ENCODE data around the gene SNW1. TPM values are rescaled to one million over a fixed set of nuclear protein-coding genes. Genes with fewer than 3 reads are reported as not detected.
"Not testable (repeated sequence)": the region's sequence is repeated elsewhere in the genome, so short reads cannot be mapped to it uniquely, and the experiment has no call there.

The SNW1 gene
- total RNA-seq, 2 donors from 2014 or later: 52.5 to 58.1 TPM

DNA sequence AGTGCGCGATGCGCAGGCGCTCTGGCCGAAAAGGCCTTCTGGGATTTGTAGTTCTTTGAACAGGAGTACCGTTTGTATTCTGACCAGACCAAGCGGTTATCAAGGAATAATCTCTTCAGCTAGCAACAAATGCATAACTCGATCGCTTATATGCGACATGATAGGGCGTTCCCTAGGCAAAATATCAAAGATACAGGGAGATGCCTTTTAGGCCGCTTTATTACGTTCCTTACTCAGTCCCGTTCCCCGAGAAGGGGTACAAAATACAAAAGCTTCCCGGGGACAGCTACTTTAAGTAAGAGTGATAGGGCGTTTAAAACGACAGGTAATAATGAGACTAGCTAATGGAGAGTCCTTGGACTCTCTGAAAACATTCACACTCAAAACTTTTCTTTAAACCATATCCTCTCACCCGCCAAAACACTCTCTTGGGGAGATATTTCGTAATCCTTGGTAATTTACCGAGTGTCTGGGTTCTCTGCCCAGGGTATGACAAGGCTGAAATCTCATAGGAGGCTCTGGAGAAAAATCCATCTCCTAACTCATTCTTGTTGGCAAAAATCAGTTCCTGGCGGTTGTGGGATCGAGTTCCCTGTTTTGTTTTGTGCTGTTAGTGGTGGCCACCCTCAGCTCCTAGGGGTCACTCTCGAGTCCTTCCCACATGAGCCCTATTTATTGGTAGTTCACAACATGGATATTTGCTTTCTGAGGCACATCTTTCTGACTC, 412 bp upstream of the SNW1 start:
- no peak for DNase-seq (ENCODE audit: low spot score)
- intact Hi-C loops (cut with DNase I): no loop called here

DNA sequence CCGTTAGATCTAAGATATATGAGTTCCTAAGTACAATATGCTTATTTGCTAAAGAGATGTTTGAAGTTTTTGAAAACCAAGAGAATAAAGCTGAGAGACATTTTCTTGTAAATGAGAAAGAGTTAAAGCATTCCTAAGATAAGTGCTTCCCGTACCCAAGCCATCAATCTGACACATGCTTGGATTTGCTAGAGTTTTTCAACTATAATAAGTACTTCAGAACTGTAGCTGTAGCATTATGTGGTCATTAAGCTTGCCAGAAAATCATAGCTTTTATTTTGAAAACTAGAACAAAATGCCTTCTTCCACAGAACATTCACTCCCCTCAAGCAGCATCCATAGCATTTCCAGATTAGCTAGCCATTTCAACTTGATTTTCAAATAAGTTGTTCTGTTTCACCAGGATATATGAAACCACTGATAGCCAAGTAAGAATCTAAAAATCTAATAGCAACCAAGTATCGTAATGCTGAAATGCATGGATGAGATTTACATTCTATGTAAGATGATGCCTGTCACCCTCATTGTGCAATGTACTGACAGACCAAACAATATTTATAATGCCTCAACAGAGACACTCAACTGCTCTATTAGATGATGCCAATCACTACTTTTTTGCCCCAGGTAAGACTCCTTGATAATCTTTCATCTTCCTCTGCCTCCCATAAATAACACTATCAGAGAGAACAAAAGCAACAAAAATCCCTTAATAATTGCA, 8.0 kb downstream of the SNW1 start:
- no peak for DNase-seq (ENCODE audit: low spot score)

DNA sequence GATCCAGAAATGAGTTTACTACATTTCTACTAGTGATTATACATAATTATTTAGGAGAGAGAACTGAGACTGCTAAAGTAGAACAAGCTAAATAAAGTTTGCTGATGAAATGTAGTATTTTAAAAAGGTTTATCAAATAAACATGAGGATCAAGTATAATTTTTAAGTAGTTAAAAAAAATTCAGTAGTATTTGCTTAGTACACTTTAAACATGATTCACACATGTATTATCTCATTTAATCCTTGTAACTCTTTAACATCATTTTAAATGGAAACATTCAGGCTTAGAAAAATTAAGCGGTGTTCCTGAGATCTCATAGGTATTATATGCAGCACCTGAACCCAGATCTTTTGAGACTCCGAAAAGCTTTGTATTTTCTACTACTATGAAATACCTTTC, 8.7 kb downstream of the SNW1 start:
- intact Hi-C loops (cut with DNase I): no loop called here

More for the DNA sequence above, 8.0 kb downstream of the SNW1 start:
- intact Hi-C loops (cut with DNase I): no loop called here

DNA sequence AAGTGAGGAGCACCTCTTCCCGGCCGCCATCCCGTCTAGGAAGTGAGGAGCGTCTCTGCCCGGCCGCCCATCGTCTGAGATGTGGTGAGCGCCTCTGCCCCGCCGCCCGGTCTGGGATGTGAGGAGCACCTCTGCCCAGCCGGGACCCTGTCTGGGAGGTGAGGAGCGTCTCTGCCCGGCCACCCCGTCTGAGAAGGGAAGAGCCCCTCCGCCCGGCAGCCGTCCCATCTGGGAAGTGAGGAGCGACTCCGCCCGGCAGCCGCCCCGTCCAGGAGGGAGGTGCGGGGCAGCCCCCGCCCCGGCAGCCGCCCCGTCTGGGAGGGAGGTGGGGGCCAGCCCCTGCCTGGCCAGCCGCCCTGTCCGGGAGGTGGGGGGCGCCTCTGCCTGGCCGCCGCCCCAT, 13.5 kb downstream of the SNW1 start:
- DNase-seq (ENCODE audit: low spot score); intact Hi-C loops (cut with DNase I): not testable (repeated sequence)

More for the DNA sequence above, 8.7 kb downstream of the SNW1 start:
- DNase-seq (ENCODE audit: low spot score): no peak

DNA sequence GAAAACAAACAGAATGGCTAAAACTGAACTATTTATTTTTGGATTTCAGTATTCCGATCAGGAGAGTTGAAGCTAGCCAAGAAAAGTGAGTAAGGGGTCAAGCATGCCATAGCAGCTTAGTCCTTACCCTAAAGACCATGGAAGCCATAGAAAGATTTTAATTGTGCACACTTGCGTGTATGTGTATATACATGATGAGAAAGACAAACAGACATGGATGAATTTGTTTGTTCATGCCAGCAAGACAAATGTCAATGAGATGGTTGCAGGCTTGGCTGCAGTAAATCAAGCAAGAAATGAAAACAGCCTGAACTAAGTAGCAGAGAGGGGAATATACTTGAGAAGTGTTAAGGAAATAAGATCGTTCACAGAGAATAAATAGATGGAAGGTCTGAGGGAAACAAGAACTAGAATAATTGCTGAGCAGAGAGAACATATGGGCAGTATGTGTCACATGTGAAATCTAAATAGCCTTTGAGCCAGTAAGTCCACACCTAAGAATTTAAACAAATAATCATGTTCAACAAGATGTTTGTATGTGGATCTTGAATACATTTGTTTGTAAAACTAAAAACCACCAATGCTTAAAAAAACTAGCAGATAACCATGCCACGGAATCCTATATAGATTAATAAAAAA, 14.8 kb downstream of the SNW1 start:
- intact Hi-C loops (cut with DNase I): no loop called here

DNA sequence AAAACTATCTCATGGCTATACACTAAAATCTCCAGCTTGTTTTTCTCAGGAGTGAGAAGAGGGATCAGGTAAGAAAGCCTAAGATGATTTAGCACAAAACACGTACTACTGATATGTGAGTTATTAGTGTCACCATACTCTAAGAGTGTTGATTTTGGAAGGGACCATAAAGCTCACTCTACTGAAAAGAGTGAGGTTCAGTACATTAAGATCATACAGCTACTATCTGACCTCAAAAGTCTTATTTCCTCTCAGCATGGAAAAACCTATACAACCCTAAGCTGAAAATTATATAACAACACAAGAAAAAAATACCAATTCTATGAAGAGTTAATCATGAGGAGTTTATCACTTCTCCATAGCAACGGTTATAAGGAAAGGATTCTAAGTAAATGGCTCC, 19.5 kb downstream of the SNW1 start:
- intact Hi-C loops (cut with DNase I): no loop called here
- no peak for DNase-seq (ENCODE audit: low spot score)

More for the DNA sequence above, 14.8 kb downstream of the SNW1 start:
- DNase-seq (ENCODE audit: low spot score): no peak

DNA sequence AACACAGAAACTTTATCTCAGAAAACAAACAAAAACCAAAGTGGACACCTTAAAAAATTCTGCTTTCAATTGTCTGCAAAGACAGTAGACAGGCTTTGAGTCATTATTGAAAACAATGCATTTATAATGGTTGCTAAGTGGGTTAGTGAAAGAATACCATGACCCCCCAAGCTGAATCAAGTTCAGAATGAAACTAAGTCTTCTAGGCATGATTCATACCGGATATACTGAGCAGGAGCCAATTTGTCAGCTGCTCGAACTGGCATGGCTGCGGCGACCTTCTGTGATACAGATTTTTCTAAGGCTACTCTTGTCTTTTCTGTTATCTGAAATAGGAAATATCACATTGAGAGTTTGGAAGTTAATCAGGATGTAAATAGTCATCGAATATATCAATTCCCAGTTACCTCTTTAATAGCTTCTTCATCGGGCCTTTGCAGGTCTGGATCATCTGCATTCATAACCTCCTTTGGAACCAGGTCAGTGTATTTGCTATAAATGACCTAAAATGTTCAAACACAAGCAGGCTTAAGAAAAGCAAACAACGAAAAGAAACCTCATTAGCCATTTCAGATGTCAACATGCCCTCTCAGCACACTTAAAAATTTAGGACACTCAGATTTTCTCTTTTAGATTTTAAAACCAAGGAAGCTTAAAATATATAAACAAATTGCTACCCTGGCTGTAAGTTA, 22.3 kb downstream of the SNW1 start:
- DNase-seq (ENCODE audit: low spot score): no peak
- intact Hi-C loops (cut with DNase I): no loop called here

DNA sequence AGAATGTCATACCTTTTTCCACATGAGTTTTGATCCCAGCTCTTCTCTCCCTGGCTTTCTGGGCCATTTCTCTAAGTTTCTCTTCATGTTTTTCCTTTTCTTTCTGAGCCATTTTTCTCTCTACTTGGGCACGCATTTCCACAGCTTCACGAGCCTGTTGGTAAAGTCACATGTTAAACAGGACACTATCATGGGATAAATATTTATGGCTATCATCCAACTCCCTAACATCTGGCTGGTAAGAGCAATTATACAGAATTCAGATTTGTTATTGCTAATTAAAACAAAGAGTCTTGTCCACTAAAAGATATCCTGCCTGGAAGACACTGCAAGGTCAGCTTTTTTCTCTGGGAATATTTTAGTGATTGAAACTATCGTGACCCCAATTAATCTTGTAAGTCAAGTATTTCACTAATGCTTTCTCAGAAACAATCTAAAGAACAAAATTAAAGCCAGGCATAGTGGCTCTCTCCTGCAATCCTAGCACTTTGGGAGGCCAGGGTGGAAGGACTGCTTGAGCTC, 29.9 kb downstream of the SNW1 start:
- no peak for DNase-seq (ENCODE audit: low spot score)
- intact Hi-C loops (cut with DNase I): no loop called here

DNA sequence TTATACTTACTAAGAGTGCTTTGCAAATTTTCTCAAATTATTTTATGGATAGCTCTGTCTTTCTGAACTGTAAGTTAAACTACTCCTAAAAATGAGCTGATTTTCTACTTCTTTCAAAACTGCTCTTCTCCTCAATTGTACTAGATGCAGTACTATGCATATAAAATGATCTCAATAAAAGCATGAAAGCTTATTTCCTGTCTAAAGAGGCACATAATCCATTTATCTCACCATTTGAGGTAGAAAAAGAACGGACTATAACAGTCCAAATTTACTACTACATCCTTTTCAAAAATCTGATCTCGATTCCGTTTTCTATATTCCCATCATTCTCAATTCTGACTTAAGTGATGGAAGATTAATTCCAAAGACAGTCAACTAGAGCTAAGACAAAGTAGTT, 38.7 kb downstream of the SNW1 start:
- intact Hi-C loops (cut with DNase I): no loop called here
- DNase-seq (ENCODE audit: low spot score): no peak

DNA sequence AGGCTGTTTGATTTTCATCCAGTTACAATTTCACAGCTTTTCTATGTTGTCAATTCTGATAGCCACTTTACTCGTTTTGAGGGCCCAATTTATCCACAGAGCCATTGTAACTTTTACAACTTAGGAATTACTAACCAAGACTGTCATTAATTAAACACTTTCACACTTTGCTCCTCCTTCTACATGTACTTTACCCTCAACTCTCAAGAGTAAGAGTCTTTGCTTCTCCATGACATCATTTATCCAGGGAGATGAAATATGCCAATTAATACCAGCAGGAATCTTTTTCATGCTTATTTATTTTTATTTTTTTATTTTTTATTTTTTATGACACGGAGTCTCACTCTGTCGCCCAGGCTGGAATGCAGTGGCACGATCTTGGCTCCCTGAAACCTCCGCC, 39.5 kb downstream of the SNW1 start:
- intact Hi-C loops (cut with DNase I): no loop called here

DNA sequence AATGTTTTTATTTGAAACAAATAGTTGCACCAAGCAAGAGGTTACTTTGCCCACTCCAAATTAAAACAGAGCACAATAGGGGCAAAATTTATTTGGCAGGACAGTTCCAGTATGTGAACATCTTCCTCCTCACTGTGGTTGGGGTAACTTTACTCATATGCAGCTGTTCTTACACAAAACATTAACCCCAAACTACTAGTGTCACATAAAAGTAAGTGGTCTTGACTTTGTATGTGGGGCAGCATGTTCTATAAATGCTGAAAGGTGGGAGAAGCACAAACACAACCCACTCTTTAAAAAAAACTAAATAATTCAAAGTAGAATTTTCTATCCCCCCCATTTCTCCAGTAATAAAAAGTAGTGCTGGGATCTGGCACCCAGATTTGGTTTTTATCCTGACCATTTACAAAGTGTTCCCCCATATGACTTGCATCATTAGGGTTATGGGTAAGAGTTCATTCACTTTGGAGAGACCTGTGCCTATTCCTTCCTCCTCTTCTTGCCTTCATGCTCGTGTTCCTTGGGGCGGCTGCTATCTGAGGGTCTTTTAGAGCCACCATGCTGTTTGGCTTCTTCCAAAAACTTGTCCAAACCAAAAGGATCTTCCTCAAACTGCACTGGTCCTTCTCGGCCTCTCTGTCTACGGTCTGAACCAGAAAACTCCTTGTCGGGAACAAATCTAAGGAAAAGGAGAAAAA, 43.2 kb downstream of the SNW1 start:
- intact Hi-C loops (cut with DNase I): no loop called here
- no peak for DNase-seq (ENCODE audit: low spot score)

More for the DNA sequence above, 39.5 kb downstream of the SNW1 start:
- no peak for DNase-seq (ENCODE audit: low spot score)

DNA sequence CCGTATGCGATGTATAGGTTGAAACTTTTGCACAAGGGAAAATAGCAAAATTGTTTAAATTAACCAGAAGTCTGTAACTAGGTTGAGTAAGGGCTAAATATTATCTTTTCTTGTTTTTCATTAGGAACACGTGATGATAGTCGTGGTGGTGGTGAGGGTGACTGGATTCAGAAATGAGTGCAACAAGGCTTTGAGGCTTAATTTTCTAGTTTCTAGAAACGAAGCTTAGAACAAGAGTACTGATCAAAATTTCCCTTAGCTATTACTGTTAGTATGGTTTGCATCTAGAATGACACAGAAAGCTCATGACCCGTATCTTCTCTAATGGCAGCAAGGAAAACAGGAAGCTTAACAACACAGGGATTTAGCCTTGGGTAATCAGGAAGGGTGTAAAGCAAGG, 46.0 kb downstream of the SNW1 start:
- DNase-seq (ENCODE audit: low spot score): no peak
- intact Hi-C loops (cut with DNase I): no loop called here

DNA sequence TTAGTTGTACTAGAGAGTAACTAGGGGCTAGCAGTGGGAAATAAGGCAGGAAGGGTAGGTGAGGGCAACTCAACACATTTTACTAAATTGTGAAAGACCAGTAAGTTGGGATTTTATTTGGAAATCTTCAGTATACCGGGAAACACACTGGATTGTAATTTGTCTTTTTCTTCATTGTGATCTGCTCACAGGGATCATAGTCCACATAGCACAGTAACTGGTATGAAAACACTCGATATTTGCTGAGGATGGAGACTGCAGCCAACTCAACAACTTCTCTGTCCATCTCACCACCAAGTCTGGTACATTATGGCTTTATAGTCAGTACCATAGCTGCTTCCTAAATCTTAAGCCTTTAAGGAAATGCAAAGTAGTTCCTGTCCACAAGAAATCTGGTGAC, 50.6 kb downstream of the SNW1 start:
- no peak for DNase-seq (ENCODE audit: low spot score)
- intact Hi-C loops (cut with DNase I): no loop called here

DNA sequence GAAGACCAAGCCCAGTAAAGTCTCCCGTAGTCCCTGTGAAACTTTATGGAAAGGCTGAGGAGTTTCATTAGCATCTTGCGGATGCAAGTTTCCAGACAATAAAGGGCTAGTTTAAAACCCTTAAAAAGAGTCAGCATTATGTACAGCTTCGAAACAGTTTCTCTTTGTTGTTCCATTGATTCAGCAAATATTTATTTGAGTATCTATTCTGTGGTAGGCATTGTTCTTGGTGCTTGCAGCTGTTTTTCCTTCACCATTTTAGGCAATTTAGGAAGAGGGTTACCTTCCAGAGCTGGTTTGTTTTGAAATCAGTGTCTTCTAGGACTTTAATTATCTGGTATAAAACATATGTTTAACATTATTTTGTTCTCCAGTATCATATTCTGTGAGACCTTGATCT, 51.5 kb downstream of the SNW1 start:
- intact Hi-C loops (cut with DNase I): no loop called here
- no peak for DNase-seq (ENCODE audit: low spot score)

DNA sequence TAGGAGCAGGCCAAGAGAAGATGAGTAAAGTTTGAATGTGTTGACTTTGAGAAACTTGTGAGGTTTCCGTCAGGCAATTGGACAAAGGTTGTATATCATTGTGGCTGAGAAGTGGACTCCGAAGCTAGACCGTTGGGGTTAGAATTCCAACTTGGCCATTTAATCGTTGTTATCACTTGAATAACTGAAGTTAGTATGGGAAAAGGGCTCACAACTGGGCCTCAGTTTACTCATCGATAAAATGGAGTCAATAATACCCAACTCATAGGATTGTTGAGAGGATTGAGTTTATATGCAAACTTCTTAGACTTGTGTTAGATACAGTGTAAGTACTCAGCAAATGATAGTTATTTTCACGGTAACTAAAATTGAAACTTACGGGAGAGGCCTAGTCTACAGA, 52.2 kb downstream of the SNW1 start:
- no peak for DNase-seq (ENCODE audit: low spot score)
- intact Hi-C loops (cut with DNase I): no loop called here

DNA sequence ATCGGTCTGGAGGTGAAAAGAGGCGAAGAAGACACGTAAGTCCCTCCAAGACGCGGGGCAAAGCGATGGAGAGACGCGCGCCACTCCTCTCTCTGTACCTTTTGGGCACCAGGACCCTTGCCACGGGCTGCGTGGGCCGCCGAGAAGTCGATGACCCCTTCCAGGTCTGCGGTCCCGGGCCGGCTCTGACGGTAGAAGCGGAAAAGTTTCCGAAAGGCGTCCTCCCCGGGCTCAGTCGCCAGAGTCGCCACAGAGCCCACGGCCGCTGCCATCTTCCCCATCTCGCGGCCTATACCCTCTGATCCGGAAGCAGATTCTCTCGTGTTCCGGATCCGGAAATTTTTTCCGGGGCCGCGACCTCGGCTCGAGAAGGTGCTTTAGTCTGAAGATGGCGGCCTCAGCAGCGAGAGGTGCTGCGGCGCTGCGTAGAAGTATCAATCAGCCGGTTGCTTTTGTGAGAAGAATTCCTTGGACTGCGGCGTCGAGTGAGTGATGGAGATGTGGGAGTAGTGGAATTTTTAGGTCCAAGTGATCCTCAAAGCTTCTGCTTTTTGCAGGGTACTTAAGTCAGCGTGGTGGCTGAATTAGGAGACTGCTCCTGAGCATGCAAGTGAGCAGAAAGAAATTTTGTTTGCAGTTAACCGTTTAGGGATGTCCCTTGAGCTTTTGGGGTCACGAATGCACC, 53.1 kb downstream of the SNW1 start, which contains the start of the genes ALKBH1 and SLIRP:
TSS of gene ALKBH1 (minus strand) at position 300 of the 685 bp plus-strand sequence. CDS start at position 281, 19 bp downstream.
TSS of gene SLIRP (plus strand) at position 380 of the 685 bp plus-strand sequence. CDS start at position 389, 9 bp downstream.
- DNase-seq (ENCODE audit: low spot score): peak; percentile 97
- intact Hi-C loops (cut with DNase I): no loop called here

DNA sequence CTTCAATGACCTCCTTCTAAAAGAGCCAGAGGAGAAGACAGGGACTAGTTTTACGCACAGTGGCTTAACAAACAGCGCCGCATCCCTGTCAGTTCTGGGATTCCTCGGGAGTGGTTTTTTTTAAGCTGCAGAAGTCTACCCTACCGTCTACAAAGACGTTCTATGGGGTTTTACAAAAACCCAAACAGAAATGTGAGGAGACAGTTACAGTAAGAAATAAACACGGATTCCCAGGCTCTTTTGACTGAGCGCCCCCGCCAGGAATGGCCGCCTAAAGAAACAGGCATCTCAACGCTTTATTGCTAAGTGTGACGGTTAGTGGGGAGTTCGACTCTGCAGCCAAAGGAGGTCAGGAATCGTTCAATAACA, 53.6 kb downstream of the SNW1 start:
- intact Hi-C loops (cut with DNase I): no loop called here
- no peak for DNase-seq (ENCODE audit: low spot score)

DNA sequence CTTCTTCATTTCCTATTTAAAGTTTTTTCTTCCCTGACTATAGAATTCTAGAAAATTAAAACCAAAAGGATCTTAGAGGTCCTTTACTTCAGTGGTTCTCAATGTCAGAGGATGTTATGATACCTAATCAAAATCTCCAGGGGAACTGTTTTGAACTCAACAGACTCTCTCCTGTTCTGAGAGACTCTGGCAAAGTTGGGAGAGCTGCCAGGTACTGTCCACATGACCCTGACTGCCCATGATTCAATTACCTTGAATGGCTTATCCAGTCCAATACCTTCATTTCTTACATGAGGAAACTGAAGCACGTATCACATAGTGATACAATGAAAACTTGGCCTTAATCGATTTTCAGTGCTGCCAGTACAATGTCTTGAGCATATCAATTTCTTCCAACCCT, 69.7 kb downstream of the SNW1 start:
- intact Hi-C loops (cut with DNase I): no loop called here

More for the DNA sequence above, 69.7 kb downstream of the SNW1 start:
- DNase-seq (ENCODE audit: low spot score): no peak

All from posterior vena cava (tissue), 2 donors.